Smooth muscle cell (in vitro differentiated cells): ENCODE results near the gene C2orf15. TPM values are rescaled to one million over a fixed set of nuclear protein-coding genes. Genes with fewer than 3 reads are reported as not detected.

ENCODE experiments used
- DNase-seq: peaks from one replicate; lab custom pipeline; 2025; ENCODE audit not compliant: unreplicated experiment; lab: John Stamatoyannopoulos, UW
- H2AFZ ChIP-seq: fragments of 200-600 bp; sonication (generic); 2 replicates; pipeline ENCODE4 v1.6.0; 2016; ENCODE audit warnings: antibody characterized with exemption, low read depth, mild to moderate bottlenecking
- H3F3A ChIP-seq: fragments of 200-600 bp; sonication (generic); 2 replicates; pipeline ENCODE4 v1.6.0; 2017; ENCODE audit warnings: antibody characterized with exemption, low read depth
- H3K27ac ChIP-seq: fragments of 200-600 bp; sonication (generic); 2 replicates; pipeline ENCODE4 v1.5.1; 2016; ENCODE audit warnings: low read depth, mild to moderate bottlenecking
- H3K27me3 ChIP-seq: fragments of 200-600 bp; sonication (generic); 2 replicates; pipeline ENCODE4 v1.6.1; 2016; ENCODE audit warnings: low read depth, mild to moderate bottlenecking
- H3K36me3 ChIP-seq: fragments of 200-600 bp; sonication (generic); 2 replicates; pipeline ENCODE4 v1.5.1; 2016; ENCODE audit warnings: low read depth
- H3K4me1 ChIP-seq: fragments of 200-600 bp; sonication (generic); 2 replicates; pipeline ENCODE4 v1.5.1; 2016; ENCODE audit warnings: low read depth
- H3K4me2 ChIP-seq: fragments of 200-600 bp; sonication (generic); 2 replicates; pipeline ENCODE4 v1.6.0; 2016; ENCODE audit warnings: mild to moderate bottlenecking
- H3K4me3 ChIP-seq: fragments of 200-600 bp; sonication (generic); 2 replicates; pipeline ENCODE4 v1.5.1; 2016; ENCODE audit warnings: mild to moderate bottlenecking
- H3K79me2 ChIP-seq: fragments of 200-600 bp; sonication (generic); 2 replicates; pipeline ENCODE4 v1.6.0; 2016; ENCODE audit warnings: low read depth, mild to moderate bottlenecking
- H3K9ac ChIP-seq: fragments of 200-600 bp; sonication (generic); 2 replicates; pipeline ENCODE4 v1.6.0; 2016; ENCODE audit warnings: low read depth
- H3K9me3 ChIP-seq: fragments of 200-600 bp; sonication (generic); replicated peaks from 2 replicates; pipeline ENCODE4 v1.5.1; 2016; ENCODE audit warnings: low read depth
- H4K20me1 ChIP-seq: fragments of 200-600 bp; sonication (generic); 2 replicates; pipeline ENCODE4 v1.6.0; 2016; ENCODE audit warnings: low read depth
- CTCF ChIP-seq: fragments of 200-600 bp; sonication (generic); IDR thresholded peaks from 2 replicates; pipeline ENCODE4 v1.5.1; 2017; ENCODE audit warnings: borderline replicate concordance, mild to moderate bottlenecking, antibody characterized with exemption; ENCODE audit not compliant: insufficient read depth, poor library complexity, severe bottlenecking
- WGBS: methylation state at CpG from one replicate; pipeline ENCODE4 v1.1.7; 2016; ENCODE audit warnings: low lambda C conversion rate; 5-methylcytosine and 5-hydroxymethylcytosine counted together
- polyA plus RNA-seq: library from polyadenylated mRNA; unstranded; fragments of >200 nt; fragmentation: Nextera tagmentation; extraction: Ambion mirVana; gene quantifications from 2 replicates; pipeline ENCODE4 v1.2.1, GENCODE V29; 2016
- total RNA-seq: library from RNA; depleted of rRNA; stranded (reverse); fragments of >200 nt; gene quantifications from 2 replicates; pipeline ENCODE4 v1.2.3, GENCODE V29; 2014

The C2orf15 gene
- total and polyA plus RNA-seq, 2 experiments from 2014 or later: 0.13 TPM; not detected in 1

- DNase-seq: no peak
- H3K4me1 ChIP-seq: no peaks in the 10 kb centered on the region
- no peak overlapping the region for H3K4me3 ChIP-seq
- no peaks in the 10 kb centered on the region for H3K79me2 ChIP-seq
- no peaks in the 10 kb centered on the region for H3K36me3 ChIP-seq
- TF ChIP-seq CTCF: no peak
- WGBS: 92% methylated on average over 2 of the region's 2 CpGs
- no peak overlapping the region for H2AFZ ChIP-seq
- H3K9ac ChIP-seq: no peak overlapping the region
- H3K27me3 ChIP-seq: no peaks in the 10 kb centered on the region
- no peak overlapping the region for H3K4me2 ChIP-seq
- H3F3A ChIP-seq: no peaks in the 10 kb centered on the region
- no peaks in the 10 kb centered on the region for H3K9me3 ChIP-seq
- no peaks in the 10 kb centered on the region for H4K20me1 ChIP-seq
- H3K27ac ChIP-seq: no peak overlapping the region
Observed at GRCh38 chr2:99104006-99104405, 37.5 kb upstream of the C2orf15 start.

- Histone ChIP-seq H3K27ac (no peak overlapping the region), H2AFZ (no peak overlapping the region), H3K4me3 (no peak overlapping the region), H3K4me2 (no peak overlapping the region), H3F3A (no peaks in the 10 kb centered on the region), H3K9me3 (no peaks in the 10 kb centered on the region), H4K20me1 (no peaks in the 10 kb centered on the region), H3K9ac (no peak overlapping the region), H3K27me3 (no peaks in the 10 kb centered on the region), H3K79me2 (no peaks in the 10 kb centered on the region), H3K4me1 (no peaks in the 10 kb centered on the region), H3K36me3 (no peaks in the 10 kb centered on the region)
- no peak for TF ChIP-seq CTCF
- no peak for DNase-seq
- 85% methylated on average over 2 of the region's 2 CpGs for WGBS
Observed at GRCh38 chr2:99106913-99107312, 34.6 kb upstream of the C2orf15 start.

GRCh38 chr2:99111236-99111635 is 30.3 kb upstream of the C2orf15 start:
- Histone ChIP-seq H3K4me3 (no peak overlapping the region), H3K36me3 (no peaks in the 10 kb centered on the region), H3K9ac (no peak overlapping the region), H3K4me1 (no peaks in the 10 kb centered on the region), H3K27ac (no peak overlapping the region), H4K20me1 (no peaks in the 10 kb centered on the region), H3K79me2 (no peaks in the 10 kb centered on the region), H3F3A (no peaks in the 10 kb centered on the region), H3K4me2 (no peak overlapping the region), H2AFZ (no peak overlapping the region), H3K9me3 (no peaks in the 10 kb centered on the region), H3K27me3 (no peaks in the 10 kb centered on the region)
- TF ChIP-seq CTCF: no peak
- DNase-seq: no peak
- WGBS: 87% methylated on average over 2 of the region's 2 CpGs

DNA sequence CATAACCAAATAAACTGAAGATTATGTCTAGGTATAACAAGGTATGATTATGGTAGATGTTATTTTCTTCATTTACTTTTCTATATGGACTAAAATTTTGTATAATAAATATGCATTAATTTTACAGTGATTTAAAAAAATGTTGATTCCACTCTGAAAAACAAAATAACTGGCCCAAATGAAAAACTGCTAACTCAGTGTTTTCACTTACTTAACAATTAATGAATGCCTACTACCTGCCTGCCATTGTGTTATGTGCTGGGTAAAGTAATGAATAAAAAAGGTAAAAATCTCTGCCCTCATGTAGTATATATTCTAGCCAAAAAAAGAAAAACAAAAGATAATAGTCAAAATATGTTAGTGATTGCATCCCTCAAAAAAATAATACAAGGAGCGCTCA is 29.6 kb upstream of the C2orf15 start:
- 97% methylated on average over 1 of the region's 1 CpG for WGBS
- Histone ChIP-seq H3K36me3 (no peaks in the 10 kb centered on the region), H3K4me1 (no peaks in the 10 kb centered on the region), H4K20me1 (no peaks in the 10 kb centered on the region), H3K27ac (no peak overlapping the region), H3K9me3 (no peaks in the 10 kb centered on the region), H3K27me3 (no peaks in the 10 kb centered on the region), H3K9ac (no peak overlapping the region), H3K4me2 (no peak overlapping the region), H3K79me2 (no peaks in the 10 kb centered on the region), H2AFZ (no peak overlapping the region), H3K4me3 (no peak overlapping the region), H3F3A (no peaks in the 10 kb centered on the region)
- TF ChIP-seq CTCF: no peak
- no peak for DNase-seq
